ENCODE data around the gene ADGRV1.

DNA sequence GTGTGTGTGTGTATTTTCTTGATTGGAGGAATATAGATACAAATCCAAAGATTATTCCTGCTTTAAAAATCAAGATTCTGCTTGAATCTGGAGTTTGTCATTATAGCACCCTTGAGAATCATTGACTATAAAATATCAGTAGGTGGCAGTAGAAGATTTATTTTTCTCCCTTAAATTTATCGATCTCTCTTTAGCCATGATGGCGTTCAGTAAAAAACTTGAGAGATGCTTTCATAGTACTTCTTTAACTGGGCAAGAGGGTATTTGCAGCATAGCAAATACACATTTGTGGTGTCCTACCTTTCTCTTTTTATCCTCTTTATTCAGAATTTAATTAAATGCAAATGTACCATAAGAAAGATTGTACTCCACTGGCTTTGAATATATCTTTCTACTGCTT lies 307.7 kb downstream of the ADGRV1 start:
- TF ChIP-seq, protein P1, sequence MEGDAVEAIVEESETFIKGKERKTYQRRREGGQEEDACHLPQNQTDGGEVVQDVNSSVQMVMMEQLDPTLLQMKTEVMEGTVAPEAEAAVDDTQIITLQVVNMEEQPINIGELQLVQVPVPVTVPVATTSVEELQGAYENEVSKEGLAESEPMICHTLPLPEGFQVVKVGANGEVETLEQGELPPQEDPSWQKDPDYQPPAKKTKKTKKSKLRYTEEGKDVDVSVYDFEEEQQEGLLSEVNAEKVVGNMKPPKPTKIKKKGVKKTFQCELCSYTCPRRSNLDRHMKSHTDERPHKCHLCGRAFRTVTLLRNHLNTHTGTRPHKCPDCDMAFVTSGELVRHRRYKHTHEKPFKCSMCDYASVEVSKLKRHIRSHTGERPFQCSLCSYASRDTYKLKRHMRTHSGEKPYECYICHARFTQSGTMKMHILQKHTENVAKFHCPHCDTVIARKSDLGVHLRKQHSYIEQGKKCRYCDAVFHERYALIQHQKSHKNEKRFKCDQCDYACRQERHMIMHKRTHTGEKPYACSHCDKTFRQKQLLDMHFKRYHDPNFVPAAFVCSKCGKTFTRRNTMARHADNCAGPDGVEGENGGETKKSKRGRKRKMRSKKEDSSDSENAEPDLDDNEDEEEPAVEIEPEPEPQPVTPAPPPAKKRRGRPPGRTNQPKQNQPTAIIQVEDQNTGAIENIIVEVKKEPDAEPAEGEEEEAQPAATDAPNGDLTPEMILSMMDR (conservative IDR thresholded peaks at IDR 0.05; ENCODE audit: low read depth, low read length): peak; percentile 58
- no peak for TF ChIP-seq EZH2 (IDR thresholded peaks at IDR 0.05; ENCODE audit: borderline replicate concordance, low read depth, low read length, poor library complexity, severe bottlenecking)

All from A673 (cell line).